NCI-H446 (cell line): Measurements from ENCODE around the gene DDIAS.
"Not testable (repeated sequence)": the region's sequence is repeated elsewhere in the genome, so short reads cannot be mapped to it uniquely, and the experiment has no call there.

ENCODE experiments used
- DNase-seq, 2 experiments: peaks; one replicate each; lab custom pipeline; 2025; lab: John Stamatoyannopoulos, UW

Gene DDIAS

GRCh38 chr11:82901165-82901921 lies at the start of gene DDIAS:
DDIAS (plus strand) TSS chr11:82901736; CDS start chr11:82914739, 13,003 bp downstream.
- peak; percentile 96 to 99 for DNase-seq

- no peak for DNase-seq
These were observed 47.3 kb upstream of the DDIAS start for GRCh38 chr11:82854242-82854641.

- DNase-seq = not testable (repeated sequence)
These were observed 46.6 kb upstream of the DDIAS start for GRCh38 chr11:82854916-82855315.

- DNase-seq = no peak
These were observed 45.9 kb upstream of the DDIAS start for GRCh38 chr11:82855616-82856015.

- no peak for DNase-seq
These were observed 44.4 kb upstream of the DDIAS start for GRCh38 chr11:82857145-82857544.

- DNase-seq = no peak
These were observed 43.4 kb upstream of the DDIAS start for GRCh38 chr11:82858133-82858532.

- DNase-seq = peak; percentile 37 to 48
These were observed 42.9 kb upstream of the DDIAS start for GRCh38 chr11:82858556-82859091.

- no peak for DNase-seq
These were observed 41.8 kb upstream of the DDIAS start for GRCh38 chr11:82859750-82860149.

- DNase-seq = no peak
These were observed 39.2 kb upstream of the DDIAS start for GRCh38 chr11:82862379-82862778.

GRCh38 chr11:82863209-82863608 lies 38.3 kb upstream of the DDIAS start:
- no peak for DNase-seq

- peak; percentile 63 to 89 for DNase-seq
These were observed 37.3 kb upstream of the DDIAS start for GRCh38 chr11:82864268-82864667.

- DNase-seq = no peak
These were observed 35.7 kb upstream of the DDIAS start for GRCh38 chr11:82865841-82866240.

GRCh38 chr11:82867495-82868082 lies 33.9 kb upstream of the DDIAS start:
- peak; percentile 90 to 92 for DNase-seq

- no peak for DNase-seq
These were observed 31.9 kb upstream of the DDIAS start for GRCh38 chr11:82869657-82870056.

- no peak for DNase-seq
These were observed 29.9 kb upstream of the DDIAS start for GRCh38 chr11:82871646-82872045.

- DNase-seq = no peak
These were observed 29.0 kb upstream of the DDIAS start for GRCh38 chr11:82872377-82873150.

GRCh38 chr11:82873919-82874333 lies 27.6 kb upstream of the DDIAS start:
- DNase-seq = no peak

GRCh38 chr11:82874646-82875523 lies 26.7 kb upstream of the DDIAS start:
- DNase-seq = no peak

- no peak for DNase-seq
These were observed 17.7 kb upstream of the DDIAS start for GRCh38 chr11:82883853-82884252.

GRCh38 chr11:82889133-82890001 lies 12.2 kb upstream of the DDIAS start:
- DNase-seq = no peak

GRCh38 chr11:82890002-82890341 lies 11.6 kb upstream of the DDIAS start:
- DNase-seq = no peak
